EL (cell line): Measurements from ENCODE around the gene PPP2R3B.
A peak's percentile ranks its signal among the peaks of the same experiment; 100 is the strongest.

ENCODE experiments used
- DNase-seq: peaks from one replicate; pipeline ENCODE4 v3.0.0-alpha.2; 2016

The PPP2R3B gene

GRCh38 chrX:370244-370962 lies 16.3 kb downstream of the PPP2R3B start:
- no peak for DNase-seq

GRCh38 chrX:369563-370101 lies 17.1 kb downstream of the PPP2R3B start:
- DNase-seq: no peak

DNA sequence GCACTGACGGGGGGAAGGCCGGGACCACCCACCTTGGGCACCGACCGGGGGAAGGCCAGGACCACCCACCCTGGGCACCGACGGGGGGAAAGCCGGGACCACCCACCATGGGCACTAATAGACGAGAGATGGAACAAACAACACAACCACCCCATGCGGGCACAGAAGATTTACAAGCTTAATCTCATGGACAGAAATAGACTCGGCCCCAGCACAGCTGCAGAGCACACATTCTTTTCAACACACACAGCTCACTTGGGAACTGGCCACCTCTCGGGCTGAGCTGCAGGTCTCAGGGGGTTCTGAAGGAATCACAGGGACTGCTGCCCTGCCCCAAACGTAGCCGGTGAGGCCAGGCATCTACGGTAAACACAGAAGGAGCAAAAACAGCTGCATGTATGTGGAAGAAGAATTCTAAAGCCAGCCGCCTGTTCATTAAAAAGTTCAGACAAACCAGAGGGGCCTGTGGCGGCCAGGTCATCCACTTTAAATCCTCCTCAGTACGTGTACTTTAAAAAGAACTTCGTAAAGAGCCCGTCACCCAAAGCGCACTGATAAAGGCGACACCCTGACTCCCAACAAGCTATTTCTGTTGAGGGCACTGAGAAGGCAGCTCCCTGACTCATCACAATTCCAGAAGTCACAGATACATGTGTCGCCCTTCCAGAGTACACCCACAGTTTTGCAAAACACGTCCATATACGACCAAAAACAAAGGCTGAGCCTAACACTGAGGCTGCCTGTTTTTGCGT lies 17.7 kb downstream of the PPP2R3B start:
- peak; percentile 28 for DNase-seq

GRCh38 chrX:367866-368265 lies 18.8 kb downstream of the PPP2R3B start:
- DNase-seq: no peak

GRCh38 chrX:367349-367748 lies 19.4 kb downstream of the PPP2R3B start:
- no peak for DNase-seq

DNA sequence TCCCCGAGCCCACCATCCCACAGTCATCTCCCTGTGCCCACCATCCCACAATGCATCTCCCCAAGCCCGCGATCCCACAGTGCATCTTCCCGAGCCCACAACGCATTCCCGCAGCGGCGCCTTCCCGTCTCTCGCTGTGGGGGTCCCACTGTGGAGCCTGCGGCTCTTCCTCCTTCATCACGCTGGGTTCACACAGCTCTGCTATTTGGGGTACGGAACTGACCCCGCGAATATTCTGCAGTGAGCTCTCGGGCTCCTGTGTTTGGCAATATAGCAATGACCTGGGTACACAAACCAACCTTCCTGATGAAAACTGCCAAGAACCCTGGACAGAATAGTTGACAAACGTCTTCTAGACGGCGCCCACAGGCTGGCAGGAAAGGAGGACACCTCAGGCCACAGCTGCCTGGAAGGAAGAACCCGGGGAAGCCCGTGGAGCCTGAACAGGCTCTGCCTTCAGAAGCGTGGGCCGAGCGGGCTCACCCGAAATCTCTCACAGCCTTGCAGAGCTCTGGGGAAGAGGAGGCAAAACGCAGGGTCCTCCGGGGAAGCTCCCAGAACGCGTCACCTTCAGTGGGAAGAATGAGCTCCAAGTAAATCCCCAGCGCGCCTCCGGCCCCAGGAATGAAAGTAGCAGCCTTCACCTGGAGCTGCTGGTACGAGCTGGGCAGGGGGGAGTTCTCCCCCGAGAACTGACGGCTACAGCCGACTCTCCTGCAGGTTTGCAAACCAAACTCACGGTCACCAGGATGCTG lies 22.9 kb downstream of the PPP2R3B start:
- no peak for DNase-seq

- no peak for DNase-seq
Observed at GRCh38 chrX:362937-363620, 23.6 kb downstream of the PPP2R3B start.

DNA sequence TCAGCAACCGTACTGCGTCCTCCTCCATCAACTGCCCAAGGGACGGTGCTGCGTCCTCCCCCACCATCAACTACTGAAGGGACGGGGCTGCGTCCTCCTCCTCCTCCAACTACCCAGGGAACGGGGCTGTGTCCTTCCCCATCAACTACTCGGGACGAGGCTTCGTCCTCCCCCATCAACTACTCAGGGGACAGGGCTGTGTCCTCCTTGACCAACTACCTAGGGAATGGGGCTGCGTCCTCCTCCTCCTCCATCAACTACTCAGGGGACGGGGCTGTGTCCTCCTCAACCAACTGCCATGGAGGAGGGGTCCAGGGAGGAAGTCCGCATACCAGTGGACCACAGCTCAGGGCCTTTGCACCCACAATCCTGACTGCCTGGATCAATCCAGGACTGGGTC lies 24.4 kb downstream of the PPP2R3B start:
- DNase-seq: no peak

GRCh38 chrX:361231-362145 lies 25.2 kb downstream of the PPP2R3B start:
- no peak for DNase-seq

DNA sequence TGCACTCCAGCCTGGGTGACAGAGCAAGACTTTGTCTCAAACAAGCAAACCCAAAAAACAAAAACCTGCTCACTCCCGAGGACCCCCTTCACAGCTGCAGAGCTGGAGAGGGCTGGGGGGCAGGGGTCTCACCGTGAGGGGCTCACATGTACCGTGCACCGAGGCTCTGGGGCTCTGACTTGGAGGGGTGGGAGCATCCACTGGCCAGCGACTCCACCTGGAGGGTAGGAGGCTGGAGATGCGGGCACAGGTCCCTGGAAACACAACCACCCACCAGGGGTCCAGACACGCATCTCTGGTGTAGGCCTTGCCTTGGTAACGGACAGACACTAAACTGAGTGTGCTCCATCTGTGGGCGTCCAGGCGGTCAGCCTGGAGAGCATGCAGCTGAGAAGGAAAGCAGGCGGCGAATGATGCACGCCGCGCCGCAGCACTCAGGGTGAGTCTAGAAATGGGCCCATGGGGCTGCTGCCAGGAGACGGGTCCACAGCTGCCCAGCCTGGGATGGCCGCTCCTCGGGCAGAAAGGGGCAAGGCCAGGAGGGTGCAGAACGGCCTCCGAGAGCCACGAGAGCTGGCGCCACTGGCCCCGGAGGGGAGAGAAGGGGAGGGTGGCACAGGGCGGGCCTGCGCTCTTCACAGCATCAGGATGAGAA lies 26.1 kb downstream of the PPP2R3B start:
- no peak for DNase-seq

DNA sequence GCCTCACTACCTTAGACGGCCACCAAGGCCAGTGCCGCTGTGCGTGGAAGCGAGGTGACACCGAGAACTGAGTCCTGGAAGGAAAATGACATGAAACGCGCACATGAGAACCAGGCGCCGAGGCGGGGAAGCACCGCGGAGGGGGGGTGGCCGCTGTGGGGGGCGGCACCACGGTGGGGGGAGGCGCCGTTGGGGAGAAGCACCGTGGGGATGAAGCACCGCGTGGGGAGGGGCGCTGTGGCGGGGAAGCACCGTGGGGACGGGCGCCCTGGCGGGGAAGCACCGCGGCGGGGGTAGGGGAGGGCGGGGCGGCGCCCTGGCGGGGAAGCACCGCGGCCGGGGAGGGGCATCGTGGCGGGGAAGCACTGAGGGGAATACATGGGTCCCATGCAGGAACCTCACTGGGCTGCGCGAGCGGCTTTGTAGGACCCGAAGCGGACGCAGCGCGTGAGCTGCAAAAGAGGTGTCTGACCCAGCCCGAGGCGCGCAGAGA lies 28.0 kb downstream of the PPP2R3B start:
- no peak for DNase-seq

GRCh38 chrX:357693-358471 lies 28.8 kb downstream of the PPP2R3B start:
- peak; percentile 80 for DNase-seq

DNA sequence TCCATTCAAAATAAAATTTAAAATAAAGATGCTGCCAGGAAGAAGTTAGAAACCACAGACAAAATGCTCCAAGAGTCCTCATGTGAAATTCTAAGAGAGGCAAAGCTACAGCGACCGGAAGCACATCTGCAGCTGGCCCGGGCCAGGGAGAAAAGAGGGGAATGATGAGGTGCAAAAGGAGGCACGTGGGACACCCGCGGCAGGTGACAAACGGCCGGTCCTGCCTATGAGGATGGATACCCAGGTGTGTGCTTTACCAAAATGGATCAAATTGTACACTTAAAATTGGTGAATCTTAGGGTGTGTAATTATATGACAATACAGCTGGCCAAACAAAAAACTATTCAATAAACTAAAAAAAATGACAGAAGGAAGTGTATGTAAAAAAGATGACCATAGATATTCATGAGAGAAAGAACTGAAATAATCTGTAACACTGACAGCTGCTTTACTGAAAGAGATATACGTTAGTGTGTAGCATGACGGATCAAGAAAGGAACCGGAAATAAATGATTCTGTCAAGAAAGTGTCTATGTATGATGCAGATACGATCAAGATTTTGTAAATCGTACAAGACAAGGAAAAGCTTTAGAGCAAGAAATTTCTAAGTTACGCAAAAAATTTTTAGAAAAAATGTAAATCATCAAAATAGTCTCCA lies 29.5 kb downstream of the PPP2R3B start:
- DNase-seq: no peak

- DNase-seq: peak; percentile 88
Observed at GRCh38 chrX:356385-357034, 30.2 kb downstream of the PPP2R3B start.

- DNase-seq: no peak
Observed at GRCh38 chrX:355329-356050, 31.2 kb downstream of the PPP2R3B start.

DNA sequence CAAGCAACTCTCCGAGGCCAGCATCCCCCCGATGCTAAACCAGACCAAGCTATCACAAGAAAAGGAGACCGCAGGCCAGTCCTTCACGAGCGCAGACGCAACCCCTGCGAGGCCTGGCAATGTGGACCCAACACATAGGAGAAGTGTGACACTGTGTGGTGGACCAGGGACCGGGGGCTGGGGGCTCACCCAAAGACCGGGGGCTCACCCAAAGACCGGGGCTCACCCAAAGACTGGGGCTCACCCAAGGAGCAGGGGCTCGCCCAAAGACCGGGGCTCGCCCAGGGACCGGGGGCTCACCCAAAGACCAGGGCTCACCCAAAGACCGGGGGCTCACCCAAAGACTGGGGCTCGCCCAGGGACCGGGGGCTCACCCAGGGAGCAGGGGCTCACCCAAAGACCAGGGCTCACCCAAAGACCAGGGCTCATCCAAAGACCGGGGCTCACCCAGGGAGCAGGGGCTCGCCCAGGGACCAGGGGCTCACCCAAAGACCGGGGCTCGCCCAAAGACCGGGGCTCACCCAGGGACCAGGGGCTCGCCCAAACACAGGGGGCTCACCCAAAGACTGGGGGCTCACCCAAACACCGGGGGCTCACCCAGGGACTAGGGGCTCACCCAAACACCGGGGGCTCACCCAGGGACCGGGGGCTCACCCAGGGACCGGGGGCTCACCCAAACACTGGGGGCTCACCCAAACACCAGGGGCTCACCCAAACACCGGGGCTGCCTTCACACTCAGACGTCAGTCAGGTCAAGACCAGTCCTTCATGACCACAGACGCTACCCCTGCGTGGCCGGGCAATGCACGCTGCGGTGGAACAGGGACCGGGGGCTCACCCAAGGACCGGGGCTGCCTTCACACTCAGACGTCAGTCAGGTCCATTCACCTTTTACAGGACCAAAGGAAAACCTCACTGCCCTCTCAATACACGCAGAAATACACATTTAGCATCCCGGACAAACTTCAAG lies 32.9 kb downstream of the PPP2R3B start:
- DNase-seq: no peak
